Stimulated activated effector memory CD8-positive, alpha-beta T cell treated with anti-CD3 and anti-CD28 coated beads, Interleukin-12 subunit alpha, Interleukin-12 subunit beta, amount 100 ng/mL, for 72 hours (primary cell): ENCODE data around the gene KLHL15.
"Not testable (repeated sequence)": the region's sequence is repeated elsewhere in the genome, so short reads cannot be mapped to it uniquely, and the experiment has no call there.

Experiments used
- ATAC-seq: fragments of 150-1000 bp; cut with Tn5 transposase; 2 replicates; pipeline ENCODE4 v1.10.0; 2021
- DNase-seq, 2 donors: peaks; one replicate each; pipeline ENCODE4 v3.0.0; 2021 to 2022; ENCODE audit warnings: low spot score in 2 of 2
- H3K27ac Mint-ChIP-seq: one replicate; pipeline ENCODE4 v1.8.0; 2022; ENCODE audit warnings: mild to moderate bottlenecking, mixed read lengths
- H3K36me3 Mint-ChIP-seq: one replicate; pipeline ENCODE4 v1.8.0; 2022; ENCODE audit warnings: mild to moderate bottlenecking, mixed read lengths
- H3K4me1 Mint-ChIP-seq: one replicate; pipeline ENCODE4 v1.8.0; 2022; ENCODE audit warnings: mixed read lengths
- H3K4me3 Mint-ChIP-seq: one replicate; pipeline ENCODE4 v1.8.0; 2022; ENCODE audit warnings: mild to moderate bottlenecking, mixed read lengths
- H3K9me3 Mint-ChIP-seq: one replicate; pipeline ENCODE4 v1.8.0; 2022; ENCODE audit warnings: mixed read lengths

The KLHL15 gene

GRCh38 chrX:23992431-23992830 is 34.6 kb downstream of the KLHL15 start:
- ATAC-seq (no peak), DNase-seq (no peak)
- Mint-ChIP-seq H3K4me1 (peaks cover 21% of the 10 kb centered on the region), H3K36me3 (peaks cover 78% of the 10 kb centered on the region), H3K27ac (peak overlapping the region; percentile 67), H3K4me3 (no peak overlapping the region), H3K9me3 (no peaks in the 10 kb centered on the region)

DNA sequence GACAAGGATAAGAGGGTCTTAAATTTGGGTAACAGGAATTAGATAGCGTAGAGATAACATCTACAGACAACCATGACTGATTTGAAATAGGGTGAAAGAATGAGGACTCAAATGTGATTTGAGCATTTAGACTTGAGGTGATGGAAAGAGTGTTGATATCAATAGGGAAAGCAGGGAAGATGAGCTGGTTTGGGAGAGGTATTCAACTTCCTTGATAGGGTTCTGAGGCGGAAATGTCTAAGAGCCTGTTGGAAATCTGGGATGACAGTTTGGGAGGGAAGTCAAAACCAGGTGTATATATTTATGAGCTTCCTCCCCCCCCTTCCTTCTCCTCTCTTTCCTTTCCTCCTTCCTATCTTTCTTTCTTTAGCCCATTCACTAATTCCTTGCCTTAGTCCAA is 36.5 kb downstream of the KLHL15 start:
- H3K9me3 Mint-ChIP-seq = no peaks in the 10 kb centered on the region
- H3K36me3 Mint-ChIP-seq = peaks cover 82% of the 10 kb centered on the region
- DNase-seq (no peak), ATAC-seq (no peak)
- peaks cover 21% of the 10 kb centered on the region for H3K4me1 Mint-ChIP-seq
- H3K4me3 Mint-ChIP-seq = no peak overlapping the region
- H3K27ac Mint-ChIP-seq = peak overlapping the region; percentile 16

DNA sequence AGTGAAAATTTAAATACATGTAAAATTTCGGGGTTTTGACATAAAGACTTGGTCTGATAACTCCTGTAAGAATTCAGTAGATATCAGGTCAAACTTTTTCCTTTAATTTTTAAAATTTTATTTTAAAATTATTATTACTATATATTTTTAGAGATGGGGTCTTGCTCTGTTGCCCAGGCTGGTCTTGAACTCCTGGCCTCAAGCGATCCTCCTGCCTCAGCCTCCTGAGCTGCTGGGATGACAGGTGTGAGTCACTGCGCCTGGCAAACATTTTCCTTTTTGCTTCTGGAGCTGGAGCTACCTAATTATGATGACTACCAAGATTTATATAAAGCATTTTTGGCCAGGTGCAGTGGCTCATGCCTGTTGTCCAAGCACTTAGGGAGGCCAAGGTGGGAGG is 37.3 kb downstream of the KLHL15 start:
- DNase-seq (no peak), ATAC-seq (no peak)
- H3K27ac Mint-ChIP-seq = no peak overlapping the region
- no peak overlapping the region for H3K4me3 Mint-ChIP-seq
- H3K36me3 Mint-ChIP-seq = peaks cover 89% of the 10 kb centered on the region
- H3K9me3 Mint-ChIP-seq = no peaks in the 10 kb centered on the region
- peaks cover 21% of the 10 kb centered on the region for H3K4me1 Mint-ChIP-seq

DNA sequence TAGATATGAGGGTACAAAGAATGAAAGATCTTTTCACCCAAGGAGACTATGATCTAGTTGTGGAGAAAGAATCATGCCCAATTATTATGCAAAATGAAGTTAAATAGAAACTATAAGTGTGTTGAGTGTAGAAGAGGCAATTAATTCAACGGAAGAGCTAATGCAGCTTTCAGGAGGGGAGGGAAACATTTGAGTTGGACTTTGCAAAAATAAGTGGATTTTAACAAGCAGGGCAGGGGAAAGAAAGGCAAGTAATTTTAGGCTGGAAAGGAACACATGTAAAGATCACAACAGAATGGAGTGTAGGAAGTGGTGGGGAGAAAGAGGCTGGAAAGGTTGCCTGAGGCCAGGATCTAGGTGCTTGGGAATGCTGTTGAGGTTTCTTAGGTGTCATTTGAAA is 44.1 kb downstream of the KLHL15 start:
- no peak overlapping the region for H3K27ac Mint-ChIP-seq
- H3K9me3 Mint-ChIP-seq = no peaks in the 10 kb centered on the region
- DNase-seq = no peak
- H3K4me1 Mint-ChIP-seq = peaks cover 6% of the 10 kb centered on the region
- peaks cover 56% of the 10 kb centered on the region for H3K36me3 Mint-ChIP-seq
- ATAC-seq = no peak
- no peak overlapping the region for H3K4me3 Mint-ChIP-seq

- Mint-ChIP-seq H3K9me3 (no peaks in the 10 kb centered on the region), H3K4me3 (no peak overlapping the region), H3K4me1 (peaks cover 6% of the 10 kb centered on the region), H3K27ac (no peak overlapping the region), H3K36me3 (peaks cover 48% of the 10 kb centered on the region)
- no peak for ATAC-seq
- DNase-seq = no peak
Measured at GRCh38 chrX:23981711-23982110, 45.3 kb downstream of the KLHL15 start.

GRCh38 chrX:23981222-23981621 is 45.8 kb downstream of the KLHL15 start:
- ATAC-seq (no peak), DNase-seq (no peak)
- Mint-ChIP-seq H3K4me3 (no peak overlapping the region), H3K36me3 (peaks cover 43% of the 10 kb centered on the region), H3K4me1 (peaks cover 6% of the 10 kb centered on the region), H3K27ac (no peak overlapping the region), H3K9me3 (no peaks in the 10 kb centered on the region)

DNA sequence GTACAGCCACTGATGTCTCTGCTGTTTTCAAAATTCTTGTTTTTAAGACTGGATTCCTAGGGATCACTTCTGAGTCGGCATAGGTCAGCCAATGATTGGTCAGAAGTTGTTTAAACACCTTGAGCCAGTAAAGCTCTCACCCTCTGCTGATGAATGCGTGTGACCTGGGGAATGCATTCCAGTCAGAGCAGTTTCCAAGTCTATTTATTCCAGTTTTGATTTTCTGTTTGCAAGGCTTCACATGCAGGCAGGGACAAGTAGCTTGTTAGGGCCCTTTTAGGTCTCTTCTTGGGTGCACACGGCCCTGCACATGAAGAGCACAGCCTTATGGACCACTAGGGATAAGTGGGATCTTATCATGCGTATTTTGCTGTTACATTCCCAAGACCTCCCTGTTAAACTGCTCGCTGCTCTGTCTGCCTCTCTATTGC is 47.0 kb downstream of the KLHL15 start:
- H3K4me1 Mint-ChIP-seq = peaks cover 6% of the 10 kb centered on the region
- ATAC-seq (no peak), DNase-seq (no peak)
- peaks cover 31% of the 10 kb centered on the region for H3K36me3 Mint-ChIP-seq
- no peaks in the 10 kb centered on the region for H3K9me3 Mint-ChIP-seq
- H3K27ac Mint-ChIP-seq = no peak overlapping the region
- no peak overlapping the region for H3K4me3 Mint-ChIP-seq

DNA sequence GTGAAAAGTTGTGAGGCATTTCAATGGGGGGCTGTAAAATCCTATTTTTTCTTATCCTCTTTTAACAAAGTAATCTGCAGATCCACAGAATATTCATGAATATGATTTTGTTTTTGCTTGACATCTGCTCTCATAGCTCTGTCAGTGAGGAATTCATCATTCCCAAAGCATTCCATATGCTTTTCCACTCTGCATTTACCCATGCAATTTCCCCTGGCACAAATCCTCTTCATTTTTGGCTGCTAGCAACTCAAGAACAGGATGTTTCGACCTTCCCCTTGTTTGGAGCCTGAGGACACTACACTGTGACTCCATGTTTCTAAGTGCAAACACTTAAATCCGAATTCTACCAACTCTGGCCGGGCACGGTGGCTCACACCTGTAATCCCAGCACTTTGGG is 48.5 kb downstream of the KLHL15 start:
- peaks cover 24% of the 10 kb centered on the region for H3K36me3 Mint-ChIP-seq
- peaks cover 6% of the 10 kb centered on the region for H3K4me1 Mint-ChIP-seq
- H3K27ac Mint-ChIP-seq = no peak overlapping the region
- no peak for ATAC-seq
- no peak for DNase-seq
- H3K9me3 Mint-ChIP-seq = no peaks in the 10 kb centered on the region
- no peak overlapping the region for H3K4me3 Mint-ChIP-seq

- H3K27ac Mint-ChIP-seq, H3K9me3 Mint-ChIP-seq, DNase-seq, H3K36me3 Mint-ChIP-seq, H3K4me1 Mint-ChIP-seq, H3K4me3 Mint-ChIP-seq, ATAC-seq: not testable (repeated sequence)
Measured at GRCh38 chrX:23965630-23966029, 61.4 kb downstream of the KLHL15 start.

DNA sequence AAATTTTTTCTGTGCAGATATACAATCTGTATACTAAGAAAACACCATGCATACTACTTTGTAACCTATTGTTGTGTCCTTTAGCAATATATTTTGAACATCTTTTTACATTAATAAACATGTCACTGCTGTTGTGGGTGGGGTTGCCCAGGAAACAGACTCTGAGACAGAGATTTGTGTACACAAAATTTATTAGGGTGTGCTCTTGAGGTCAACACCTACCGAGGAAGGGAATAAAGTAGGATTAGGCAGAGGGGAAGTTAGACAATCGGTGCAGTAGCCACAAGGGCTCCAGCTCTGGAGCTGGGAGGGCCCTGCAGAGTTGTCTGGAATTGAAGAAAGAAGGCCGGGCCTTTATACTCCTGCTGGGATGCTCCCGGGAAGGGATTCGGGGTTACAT is 62.8 kb downstream of the KLHL15 start:
- H3K9me3 Mint-ChIP-seq = no peaks in the 10 kb centered on the region
- no peak for ATAC-seq
- H3K4me3 Mint-ChIP-seq = no peak overlapping the region
- no peak overlapping the region for H3K27ac Mint-ChIP-seq
- no peaks in the 10 kb centered on the region for H3K4me1 Mint-ChIP-seq
- H3K36me3 Mint-ChIP-seq = no peaks in the 10 kb centered on the region
- DNase-seq = no peak

DNA sequence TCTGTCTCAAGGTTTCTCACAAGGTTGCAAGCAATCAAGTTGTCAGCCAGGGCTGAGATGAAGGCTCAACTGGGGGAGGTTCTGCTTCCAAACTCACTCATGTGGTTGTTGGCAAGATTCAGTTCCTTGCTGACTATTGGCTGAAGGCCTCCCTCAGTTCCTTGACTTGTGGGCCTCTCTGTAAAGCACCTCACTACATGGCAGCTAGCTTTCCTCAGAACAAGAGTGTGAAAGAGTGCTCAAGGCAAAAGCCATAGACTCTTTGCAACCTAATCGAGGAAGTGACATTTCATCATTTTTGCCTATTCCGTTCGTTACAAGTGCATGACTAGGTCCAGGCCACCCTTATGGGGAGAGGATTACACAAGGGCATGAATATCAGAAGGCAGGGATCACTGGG is 67.2 kb downstream of the KLHL15 start:
- no peak for DNase-seq
- no peak overlapping the region for H3K27ac Mint-ChIP-seq
- no peaks in the 10 kb centered on the region for H3K4me1 Mint-ChIP-seq
- H3K4me3 Mint-ChIP-seq = no peak overlapping the region
- H3K9me3 Mint-ChIP-seq = no peaks in the 10 kb centered on the region
- ATAC-seq = no peak
- H3K36me3 Mint-ChIP-seq = no peaks in the 10 kb centered on the region

- Mint-ChIP-seq H3K4me3 (no peak overlapping the region), H3K27ac (no peak overlapping the region), H3K36me3 (no peaks in the 10 kb centered on the region), H3K9me3 (no peaks in the 10 kb centered on the region), H3K4me1 (peaks cover 8% of the 10 kb centered on the region)
- no peak for ATAC-seq
- no peak for DNase-seq
Measured at GRCh38 chrX:23954396-23954795, 72.6 kb downstream of the KLHL15 start.

DNA sequence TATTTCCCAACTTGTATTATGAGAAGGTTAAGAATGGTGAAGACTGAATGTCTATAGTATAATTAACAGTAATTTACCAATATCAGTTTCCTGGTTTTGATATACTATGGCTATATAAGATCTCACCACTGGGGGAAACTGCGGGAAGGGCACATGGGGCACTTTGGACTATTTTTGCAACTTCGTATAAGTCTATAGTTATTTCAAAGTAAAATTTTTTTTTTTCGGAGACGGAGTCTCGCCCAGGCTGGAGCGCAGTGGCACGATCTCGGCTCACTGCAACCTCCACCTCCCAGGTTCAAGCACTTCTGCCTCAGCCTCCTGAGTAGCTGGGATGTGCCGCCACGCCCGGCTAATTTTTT is 73.1 kb downstream of the KLHL15 start:
- H3K27ac Mint-ChIP-seq = peak overlapping the region; percentile 78
- H3K4me3 Mint-ChIP-seq = peak overlapping the region; percentile 72
- H3K9me3 Mint-ChIP-seq = no peaks in the 10 kb centered on the region
- ATAC-seq = no peak
- DNase-seq = no peak
- H3K36me3 Mint-ChIP-seq = no peaks in the 10 kb centered on the region
- H3K4me1 Mint-ChIP-seq = peaks cover 8% of the 10 kb centered on the region

DNA sequence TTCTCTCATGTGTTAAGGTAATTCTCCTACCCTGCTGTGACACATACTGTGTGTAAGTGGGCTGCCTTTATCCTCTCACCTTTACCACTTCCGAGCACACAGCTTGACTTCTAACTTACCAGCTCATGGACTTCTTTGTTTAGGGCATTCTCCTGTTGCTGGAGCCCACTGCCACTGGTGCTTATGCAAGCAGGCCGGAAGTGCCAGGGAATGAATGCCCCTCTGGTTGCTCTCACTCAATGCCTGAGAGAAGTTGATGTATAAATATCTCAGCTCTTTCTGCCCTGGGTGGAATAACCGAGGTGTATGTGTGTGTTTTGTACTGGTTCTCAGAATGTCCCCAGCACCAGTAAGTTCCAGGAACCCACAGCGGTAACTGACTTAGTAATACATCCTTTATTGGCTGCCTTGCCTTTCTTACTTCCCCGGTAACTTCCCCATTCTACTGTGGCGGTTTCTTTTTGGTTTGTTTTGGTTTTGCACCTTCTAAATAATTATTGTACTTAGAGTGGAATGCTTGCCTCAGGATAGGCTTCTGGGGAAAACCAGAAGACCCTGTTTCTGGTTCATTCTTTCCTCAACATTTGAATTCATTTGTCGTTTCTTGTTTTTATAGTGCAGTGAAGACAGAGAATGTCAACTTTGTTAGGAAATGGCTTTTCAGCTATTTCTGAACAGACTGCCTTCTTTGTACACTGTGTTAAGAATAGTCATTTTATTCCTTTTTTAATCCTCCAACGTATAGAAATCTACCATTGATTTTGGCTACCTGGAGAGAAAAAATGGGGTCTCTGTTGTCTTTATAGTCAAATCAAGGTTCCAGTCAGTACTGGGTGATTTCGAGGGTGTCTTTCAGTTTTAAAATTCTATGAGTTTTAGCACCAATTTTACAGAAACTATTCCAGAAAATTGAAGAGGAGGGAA is 73.7 kb downstream of the KLHL15 start:
- H3K4me3 Mint-ChIP-seq = peak overlapping the region; percentile 72
- H3K27ac Mint-ChIP-seq = peak overlapping the region; percentile 78
- no peaks in the 10 kb centered on the region for H3K9me3 Mint-ChIP-seq
- ATAC-seq (peak; percentile 98), DNase-seq (peak; percentile 11 to 66)
- H3K36me3 Mint-ChIP-seq = no peaks in the 10 kb centered on the region
- peaks cover 8% of the 10 kb centered on the region for H3K4me1 Mint-ChIP-seq

- Mint-ChIP-seq H3K27ac (no peak overlapping the region), H3K4me3 (peak overlapping the region; percentile 72), H3K36me3 (no peaks in the 10 kb centered on the region), H3K9me3 (no peaks in the 10 kb centered on the region), H3K4me1 (peaks cover 8% of the 10 kb centered on the region)
- DNase-seq (no peak), ATAC-seq (no peak)
Measured at GRCh38 chrX:23952391-23952790, 74.6 kb downstream of the KLHL15 start.

- Mint-ChIP-seq H3K9me3 (no peaks in the 10 kb centered on the region), H3K27ac (no peak overlapping the region), H3K36me3 (no peaks in the 10 kb centered on the region), H3K4me1 (no peaks in the 10 kb centered on the region), H3K4me3 (no peak overlapping the region)
- ATAC-seq (no peak), DNase-seq (no peak)
Measured at GRCh38 chrX:23945206-23945605, 81.8 kb downstream of the KLHL15 start.
